ENCODE results near the gene P4HA1. TPM values are rescaled to one million over a fixed set of nuclear protein-coding genes. Genes with fewer than 3 reads are reported as not detected.
A peak's percentile ranks its signal among the peaks of the same experiment; 100 is the strongest.
"Not testable (repeated sequence)": the region's sequence is repeated elsewhere in the genome, so short reads cannot be mapped to it uniquely, and the experiment has no call there.

The P4HA1 gene
- total RNA-seq, 4 donors from 2014 or later, result 16.7 to 25.0 (median 19.2) TPM

DNA sequence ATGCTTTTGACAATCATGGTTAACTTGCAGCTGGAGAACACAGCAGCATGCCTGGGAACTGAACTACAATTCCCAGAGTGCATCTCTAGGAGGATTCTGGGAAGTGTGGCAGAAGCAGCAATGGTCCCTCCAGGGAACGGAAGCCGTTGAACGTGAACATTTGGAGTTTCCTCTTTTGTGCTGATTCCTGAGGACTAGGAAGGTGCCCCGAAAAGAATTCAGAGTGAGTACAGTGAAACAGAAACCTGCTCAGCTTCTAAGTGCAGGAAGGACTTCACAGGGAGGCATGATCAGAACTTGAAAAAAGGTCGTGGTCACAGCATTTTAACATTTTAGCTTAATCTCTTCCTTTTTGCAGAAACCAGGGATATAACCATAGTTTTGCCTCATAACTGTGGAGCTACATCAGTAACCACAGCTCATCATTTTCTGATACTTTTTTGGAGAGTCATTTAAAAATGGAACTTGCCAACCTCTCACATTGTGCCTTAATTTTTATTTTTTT is 13.7 kb upstream of the P4HA1 start, which contains the start of gene NUDT13:
NUDT13 (plus strand) TSS at position 111 of the 505 bp plus-strand sequence. CDS start 3,911 bp downstream, outside the sequence.
- DNase-seq (ENCODE audit: extremely low spot score), result peak; percentile 92
- Histone ChIP-seq H3K4me1 (peaks cover 0 to 8% (median 6%) of the 10 kb centered on the region in 4 donors), H3K4me3 (peak within 1 kb of the TSS; percentile 52 to 69 (median 58)), H3K9me3 (no peaks in the 10 kb centered on the region), H3K36me3 (peaks cover 0 to 11% (median 4%) of the 10 kb centered on the region in 4 donors), H3K27ac (replicated peaks in 1 of 4) (peak within 1 kb of the TSS; percentile 83 to 86 (median 84)), H3K27me3 (no peaks in the 10 kb centered on the region)
- 2% methylated on average over 5 of the region's 5 CpGs for WGBS
- peak; percentile 84 to 95 for TF ChIP-seq POLR2AphosphoS5 (IDR thresholded peaks at IDR 0.05)
- no peak for TF ChIP-seq EP300 (IDR thresholded peaks at IDR 0.05)
- TF ChIP-seq, protein P1, sequence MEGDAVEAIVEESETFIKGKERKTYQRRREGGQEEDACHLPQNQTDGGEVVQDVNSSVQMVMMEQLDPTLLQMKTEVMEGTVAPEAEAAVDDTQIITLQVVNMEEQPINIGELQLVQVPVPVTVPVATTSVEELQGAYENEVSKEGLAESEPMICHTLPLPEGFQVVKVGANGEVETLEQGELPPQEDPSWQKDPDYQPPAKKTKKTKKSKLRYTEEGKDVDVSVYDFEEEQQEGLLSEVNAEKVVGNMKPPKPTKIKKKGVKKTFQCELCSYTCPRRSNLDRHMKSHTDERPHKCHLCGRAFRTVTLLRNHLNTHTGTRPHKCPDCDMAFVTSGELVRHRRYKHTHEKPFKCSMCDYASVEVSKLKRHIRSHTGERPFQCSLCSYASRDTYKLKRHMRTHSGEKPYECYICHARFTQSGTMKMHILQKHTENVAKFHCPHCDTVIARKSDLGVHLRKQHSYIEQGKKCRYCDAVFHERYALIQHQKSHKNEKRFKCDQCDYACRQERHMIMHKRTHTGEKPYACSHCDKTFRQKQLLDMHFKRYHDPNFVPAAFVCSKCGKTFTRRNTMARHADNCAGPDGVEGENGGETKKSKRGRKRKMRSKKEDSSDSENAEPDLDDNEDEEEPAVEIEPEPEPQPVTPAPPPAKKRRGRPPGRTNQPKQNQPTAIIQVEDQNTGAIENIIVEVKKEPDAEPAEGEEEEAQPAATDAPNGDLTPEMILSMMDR (IDR thresholded peaks at IDR 0.05), result no peak
- TF ChIP-seq POLR2A (IDR thresholded peaks at IDR 0.05; ENCODE audit: low read depth), result no peak
- intact Hi-C loops (cut with DNase I), result loop anchor here (2.0 kb wide), 1 partner anchor 14 kb away; the partner anchor contains the start of gene P4HA1

DNA sequence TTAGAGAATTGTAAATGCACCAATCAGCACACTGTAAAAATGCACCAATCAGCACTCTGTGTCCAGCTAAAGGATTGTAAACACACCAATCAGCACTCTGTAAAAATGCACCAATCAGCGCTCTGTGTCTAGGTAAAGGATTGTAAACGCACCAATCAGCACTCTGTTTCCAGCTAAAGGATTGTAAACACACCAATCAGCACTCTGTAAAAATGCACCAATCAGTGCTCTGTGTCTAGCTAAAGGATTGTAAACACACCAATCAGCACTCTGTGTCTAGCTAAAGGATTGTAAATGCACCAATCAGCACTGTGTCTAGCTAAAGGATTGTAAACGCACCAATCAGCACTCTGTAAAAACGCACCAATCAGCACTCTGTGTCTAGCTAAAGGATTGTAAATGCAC is 12.6 kb upstream of the P4HA1 start:
- WGBS, result 89% methylated on average over 4 of the region's 4 CpGs
- H3K4me1 ChIP-seq; H3K4me3 ChIP-seq; intact Hi-C loops (cut with DNase I); DNase-seq (ENCODE audit: extremely low spot score); H3K27me3 ChIP-seq; H3K27ac ChIP-seq (replicated peaks in 1 of 4); H3K9me3 ChIP-seq: not testable (repeated sequence)
- H3K36me3 ChIP-seq, result peaks cover 0 to 11% (median 3%) of the 10 kb centered on the region in 4 donors

DNA sequence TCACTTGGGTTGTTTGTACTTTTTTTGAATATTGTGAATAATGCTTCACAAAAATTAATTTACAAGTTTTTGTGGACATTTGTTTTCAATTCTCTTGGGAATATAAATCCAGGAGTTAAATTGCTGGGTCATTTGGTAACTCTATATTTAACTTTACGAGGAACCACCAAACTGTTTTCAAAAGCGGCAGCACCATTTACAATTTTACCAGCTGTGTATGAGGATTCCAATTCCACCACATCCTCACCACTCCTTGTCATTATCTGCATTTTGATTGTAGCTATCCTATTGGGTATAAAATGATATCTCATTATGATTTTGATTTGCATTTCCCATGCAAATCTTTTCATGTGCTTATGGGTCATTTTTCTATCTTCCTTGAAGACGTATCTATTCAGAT is 9.6 kb upstream of the P4HA1 start:
- Histone ChIP-seq H3K4me3 (no peak overlapping the region), H3K9me3 (no peaks in the 10 kb centered on the region), H3K36me3 (peaks cover 0 to 11% (median 3%) of the 10 kb centered on the region in 4 donors), H3K27ac (replicated peaks in 1 of 4) (no peak overlapping the region), H3K4me1 (peaks cover 0 to 7% (median 2%) of the 10 kb centered on the region in 4 donors), H3K27me3 (no peaks in the 10 kb centered on the region)
- DNase-seq (ENCODE audit: extremely low spot score), result no peak
- TF ChIP-seq POLR2AphosphoS5 (IDR thresholded peaks at IDR 0.05), result no peak
- TF ChIP-seq POLR2A (IDR thresholded peaks at IDR 0.05; ENCODE audit: low read depth), result no peak
- TF ChIP-seq EP300 (IDR thresholded peaks at IDR 0.05), result no peak
- TF ChIP-seq, protein P1 (IDR thresholded peaks at IDR 0.05), result no peak
- 87% methylated on average over 3 of the region's 3 CpGs for WGBS
- intact Hi-C loops (cut with DNase I), result no loop called here

DNA sequence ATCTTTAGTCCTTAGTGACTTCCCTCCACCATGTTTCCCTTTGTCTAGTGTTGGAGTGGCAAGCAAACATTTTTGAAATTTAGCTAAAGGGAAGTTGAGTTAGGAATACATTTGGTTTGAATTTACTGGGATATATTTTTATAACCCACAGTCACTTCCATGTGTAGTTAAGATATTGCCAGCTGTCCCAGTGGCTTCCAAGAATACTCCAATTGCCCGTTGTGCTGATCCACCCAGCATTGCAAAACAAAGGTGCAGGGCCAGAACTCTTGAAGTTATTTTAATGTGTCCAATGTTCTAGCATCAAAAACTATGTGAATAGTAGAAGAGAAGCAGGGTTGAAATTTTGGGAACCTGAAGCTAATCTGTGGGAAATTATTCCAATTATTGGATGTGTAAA is 2.5 kb upstream of the P4HA1 start:
- no peak for DNase-seq (ENCODE audit: extremely low spot score)
- 75% methylated on average over 1 of the region's 1 CpG for WGBS
- H3K27ac ChIP-seq (replicated peaks in 1 of 4), result no peak overlapping the region
- intact Hi-C loops (cut with DNase I), result no loop called here
- peaks cover 13 to 20% (median 16%) of the 10 kb centered on the region in 4 donors for H3K4me1 ChIP-seq
- H3K36me3 ChIP-seq, result peaks cover 0 to 4% (median 0%) of the 10 kb centered on the region in 4 donors
- TF ChIP-seq, protein P1 (IDR thresholded peaks at IDR 0.05), result no peak
- TF ChIP-seq EP300 (IDR thresholded peaks at IDR 0.05) (no peak), POLR2AphosphoS5 (IDR thresholded peaks at IDR 0.05) (no peak), POLR2A (IDR thresholded peaks at IDR 0.05; ENCODE audit: low read depth) (no peak)
- H3K27me3 ChIP-seq, result no peaks in the 10 kb centered on the region
- no peaks in the 10 kb centered on the region for H3K9me3 ChIP-seq
- no peak overlapping the region for H3K4me3 ChIP-seq

DNA sequence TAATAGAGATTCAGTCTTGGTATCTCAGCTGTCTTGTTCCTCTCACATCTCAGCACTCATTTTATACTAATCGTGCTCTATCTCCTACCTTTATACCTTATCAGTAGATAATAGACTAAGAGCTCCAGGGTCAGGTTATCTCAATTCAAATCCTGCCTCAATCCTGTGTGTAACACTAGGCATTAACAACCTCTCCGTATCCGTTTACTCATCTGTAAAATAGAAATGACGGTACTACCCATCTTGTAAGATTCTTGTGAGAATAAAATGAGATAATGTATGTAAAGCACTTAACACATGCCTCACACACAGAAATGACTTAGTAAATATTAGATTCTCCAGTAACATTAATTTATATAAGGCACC is 622 bp upstream of the P4HA1 start:
- 48% methylated on average over 4 of the region's 4 CpGs for whole genome bisulfite sequencing

More for the DNA sequence above, 622 bp upstream of the P4HA1 start:
- Histone ChIP-seq H3K36me3 (peaks cover 0 to 4% (median 0%) of the 10 kb centered on the region in 4 donors), H3K9me3 (no peaks in the 10 kb centered on the region), H3K27me3 (no peaks in the 10 kb centered on the region), H3K4me1 (peaks cover 24 to 30% (median 27%) of the 10 kb centered on the region in 4 donors), H3K27ac (replicated peaks in 1 of 4) (peak overlapping the region; percentile 94 to 99 (median 94)), H3K4me3 (peak overlapping the region; percentile 68 to 96 (median 76))
- DNase-seq (ENCODE audit: extremely low spot score), result no peak
- TF ChIP-seq POLR2A (IDR thresholded peaks at IDR 0.05; ENCODE audit: low read depth) (no peak), EP300 (IDR thresholded peaks at IDR 0.05) (no peak), POLR2AphosphoS5 (IDR thresholded peaks at IDR 0.05) (no peak)
- TF ChIP-seq, protein P1 (IDR thresholded peaks at IDR 0.05), result no peak
- intact Hi-C loops (cut with DNase I), result loop anchor here (2.0 kb wide), 1 partner anchor 14 kb away; the partner anchor contains the start of gene NUDT13

Data from esophagus muscularis mucosa (tissue), 4 donors.